Measurements from ENCODE around the gene LRIT2. TPM values are rescaled to one million over a fixed set of nuclear protein-coding genes. Genes with fewer than 3 reads are reported as not detected.

The LRIT2 gene
- total RNA-seq, 1 donor from 2014 or later = not detected

GRCh38 chr10:84257343-84258020 lies 32.1 kb upstream of the LRIT2 start:
- DNase-seq (ENCODE audit: low spot score) = no peak
- intact Hi-C loops (cut with micrococcal nuclease) = no loop called here
- H3K27me3 Mint-ChIP-seq (ENCODE audit: low read depth) = peaks cover 6% of the 10 kb centered on the region
- no peak overlapping the region for H3K4me3 Mint-ChIP-seq (ENCODE audit: low read depth)
- H3K9me3 Mint-ChIP-seq = no peaks in the 10 kb centered on the region
- H3K36me3 Mint-ChIP-seq (ENCODE audit: low read depth) = no peaks in the 10 kb centered on the region
- no peak overlapping the region for H3K27ac Mint-ChIP-seq
- peaks cover 4% of the 10 kb centered on the region for H3K4me1 Mint-ChIP-seq (ENCODE audit: low read depth)

- Mint-ChIP-seq H3K36me3 (ENCODE audit: low read depth) (no peaks in the 10 kb centered on the region), H3K4me1 (ENCODE audit: low read depth) (peaks cover 4% of the 10 kb centered on the region), H3K4me3 (ENCODE audit: low read depth) (no peak overlapping the region), H3K9me3 (no peaks in the 10 kb centered on the region), H3K27ac (no peak overlapping the region), H3K27me3 (ENCODE audit: low read depth) (peaks cover 6% of the 10 kb centered on the region)
- peak; percentile 27 for DNase-seq (ENCODE audit: low spot score)
- intact Hi-C loops (cut with micrococcal nuclease) = no loop called here
Measured at GRCh38 chr10:84256510-84257342, 31.4 kb upstream of the LRIT2 start.

GRCh38 chr10:84254552-84255478 lies 29.5 kb upstream of the LRIT2 start:
- Mint-ChIP-seq H3K27me3 (ENCODE audit: low read depth) (peaks cover 6% of the 10 kb centered on the region), H3K9me3 (no peaks in the 10 kb centered on the region), H3K4me3 (ENCODE audit: low read depth) (no peak overlapping the region), H3K36me3 (ENCODE audit: low read depth) (no peaks in the 10 kb centered on the region), H3K4me1 (ENCODE audit: low read depth) (peaks cover 4% of the 10 kb centered on the region), H3K27ac (no peak overlapping the region)
- intact Hi-C loops (cut with micrococcal nuclease) = no loop called here
- no peak for DNase-seq (ENCODE audit: low spot score)

GRCh38 chr10:84248794-84249193 lies 23.4 kb upstream of the LRIT2 start:
- H3K27me3 Mint-ChIP-seq (ENCODE audit: low read depth) = no peaks in the 10 kb centered on the region
- no peak for DNase-seq (ENCODE audit: low spot score)
- H3K27ac Mint-ChIP-seq = no peak overlapping the region
- intact Hi-C loops (cut with micrococcal nuclease) = no loop called here
- no peaks in the 10 kb centered on the region for H3K9me3 Mint-ChIP-seq
- H3K4me1 Mint-ChIP-seq (ENCODE audit: low read depth) = no peaks in the 10 kb centered on the region
- no peak overlapping the region for H3K4me3 Mint-ChIP-seq (ENCODE audit: low read depth)
- no peaks in the 10 kb centered on the region for H3K36me3 Mint-ChIP-seq (ENCODE audit: low read depth)

- Mint-ChIP-seq H3K36me3 (ENCODE audit: low read depth) (no peaks in the 10 kb centered on the region), H3K9me3 (no peaks in the 10 kb centered on the region), H3K4me3 (ENCODE audit: low read depth) (no peak overlapping the region), H3K4me1 (ENCODE audit: low read depth) (no peaks in the 10 kb centered on the region), H3K27ac (no peak overlapping the region), H3K27me3 (ENCODE audit: low read depth) (no peaks in the 10 kb centered on the region)
- intact Hi-C loops (cut with micrococcal nuclease) = no loop called here
- DNase-seq (ENCODE audit: low spot score) = no peak
Measured at GRCh38 chr10:84247496-84247895, 22.2 kb upstream of the LRIT2 start.

GRCh38 chr10:84244651-84245270 lies 19.4 kb upstream of the LRIT2 start, which contains the start of gene RGR:
Gene RGR (plus strand): TSS chr10:84245053. CDS start chr10:84245091, 38 bp downstream.
- H3K4me1 Mint-ChIP-seq (ENCODE audit: low read depth) = no peaks in the 10 kb centered on the region
- intact Hi-C loops (cut with micrococcal nuclease) = no loop called here
- H3K4me3 Mint-ChIP-seq (ENCODE audit: low read depth) = no peak within 1 kb of the TSS

GRCh38 chr10:84243759-84244158 lies 18.4 kb upstream of the LRIT2 start:
- H3K9me3 Mint-ChIP-seq = no peaks in the 10 kb centered on the region
- no peak overlapping the region for H3K27ac Mint-ChIP-seq
- DNase-seq (ENCODE audit: low spot score) = no peak
- no peaks in the 10 kb centered on the region for H3K36me3 Mint-ChIP-seq (ENCODE audit: low read depth)
- peaks cover 2% of the 10 kb centered on the region for H3K27me3 Mint-ChIP-seq (ENCODE audit: low read depth)
- no peaks in the 10 kb centered on the region for H3K4me1 Mint-ChIP-seq (ENCODE audit: low read depth)
- no peak overlapping the region for H3K4me3 Mint-ChIP-seq (ENCODE audit: low read depth)
- intact Hi-C loops (cut with micrococcal nuclease) = no loop called here

More at GRCh38 chr10:84244651-84245270, 19.4 kb upstream of the LRIT2 start, which contains the start of gene RGR:
- no peaks in the 10 kb centered on the region for H3K27me3 Mint-ChIP-seq (ENCODE audit: low read depth)
- H3K36me3 Mint-ChIP-seq (ENCODE audit: low read depth) = no peaks in the 10 kb centered on the region
- H3K9me3 Mint-ChIP-seq = no peaks in the 10 kb centered on the region
- H3K27ac Mint-ChIP-seq = no peak within 1 kb of the TSS
- DNase-seq (ENCODE audit: low spot score) = no peak

GRCh38 chr10:84241185-84241790 lies 15.9 kb upstream of the LRIT2 start, which contains the start of gene LRIT1:
Gene LRIT1 (minus strand): TSS chr10:84241546. CDS start chr10:84241439, 107 bp downstream.
- H3K27ac Mint-ChIP-seq = no peak within 1 kb of the TSS
- no peak within 1 kb of the TSS for H3K4me3 Mint-ChIP-seq (ENCODE audit: low read depth)
- no peaks in the 10 kb centered on the region for H3K36me3 Mint-ChIP-seq (ENCODE audit: low read depth)
- intact Hi-C loops (cut with micrococcal nuclease) = no loop called here
- DNase-seq (ENCODE audit: low spot score) = no peak
- H3K4me1 Mint-ChIP-seq (ENCODE audit: low read depth) = no peaks in the 10 kb centered on the region
- H3K9me3 Mint-ChIP-seq = no peaks in the 10 kb centered on the region
- H3K27me3 Mint-ChIP-seq (ENCODE audit: low read depth) = peaks cover 6% of the 10 kb centered on the region

- no peaks in the 10 kb centered on the region for H3K9me3 Mint-ChIP-seq
- intact Hi-C loops (cut with micrococcal nuclease) = no loop called here
- H3K27me3 Mint-ChIP-seq (ENCODE audit: low read depth) = peaks cover 6% of the 10 kb centered on the region
- H3K36me3 Mint-ChIP-seq (ENCODE audit: low read depth) = no peaks in the 10 kb centered on the region
- H3K4me3 Mint-ChIP-seq (ENCODE audit: low read depth) = no peak overlapping the region
- no peaks in the 10 kb centered on the region for H3K4me1 Mint-ChIP-seq (ENCODE audit: low read depth)
- DNase-seq (ENCODE audit: low spot score) = no peak
- H3K27ac Mint-ChIP-seq = no peak overlapping the region
Measured at GRCh38 chr10:84238909-84239308, 13.6 kb upstream of the LRIT2 start.

- H3K4me3 Mint-ChIP-seq (ENCODE audit: low read depth) = no peak overlapping the region
- peaks cover 6% of the 10 kb centered on the region for H3K27me3 Mint-ChIP-seq (ENCODE audit: low read depth)
- no peaks in the 10 kb centered on the region for H3K9me3 Mint-ChIP-seq
- no peaks in the 10 kb centered on the region for H3K4me1 Mint-ChIP-seq (ENCODE audit: low read depth)
- no peak overlapping the region for H3K27ac Mint-ChIP-seq
- H3K36me3 Mint-ChIP-seq (ENCODE audit: low read depth) = no peaks in the 10 kb centered on the region
- intact Hi-C loops (cut with micrococcal nuclease) = no loop called here
- no peak for DNase-seq (ENCODE audit: low spot score)
Measured at GRCh38 chr10:84237199-84238051, 12.1 kb upstream of the LRIT2 start.

- intact Hi-C loops (cut with micrococcal nuclease) = no loop called here
- no peak for DNase-seq (ENCODE audit: low spot score)
- Mint-ChIP-seq H3K27me3 (ENCODE audit: low read depth) (peaks cover 6% of the 10 kb centered on the region), H3K4me3 (ENCODE audit: low read depth) (no peak overlapping the region), H3K36me3 (ENCODE audit: low read depth) (no peaks in the 10 kb centered on the region), H3K27ac (no peak overlapping the region), H3K9me3 (no peaks in the 10 kb centered on the region), H3K4me1 (ENCODE audit: low read depth) (no peaks in the 10 kb centered on the region)
Measured at GRCh38 chr10:84236807-84237198, 11.5 kb upstream of the LRIT2 start.

Data from activated T-helper 2 cell treated with anti-CD3 and anti-CD28 coated beads, Interferon-gamma antibody, Interleukin-2, Interleukin-4, amounts not matched to agents 10 μg/mL and 5 μg/mL and 100 μg/mL, durations not matched to agents 14 hours and 24 hours and 36 hours (primary cell).